IMR-90 (cell line): Measurements from ENCODE around the gene FDX1.

Experiments
- CHD1 ChIP-seq: IDR thresholded peaks from 2 replicates; pipeline ENCODE4 v1.6.1; 2012; ENCODE audit warnings: low read depth, low read length, improper control_type of control experiment
- CTCF ChIP-seq: conservative IDR thresholded peaks from 2 replicates; pipeline ENCODE4 v1.5.1; 2012; ENCODE audit warnings: mild to moderate bottlenecking, low read depth, low read length, improper control_type of control experiment
- ELK1 ChIP-seq: fragments of 150-350 bp; IDR thresholded peaks from 2 replicates; pipeline ENCODE4 v1.6.1; 2016; ENCODE audit warnings: low read depth, mild to moderate bottlenecking, low read length, moderate library complexity, borderline replicate concordance
- NFE2L2 ChIP-seq: fragments of 150-350 bp; IDR thresholded peaks from 2 replicates; pipeline ENCODE4 v1.6.1; 2016; ENCODE audit warnings: low read depth, mild to moderate bottlenecking, low read length
- POLR2A ChIP-seq: IDR thresholded peaks from 2 replicates; pipeline ENCODE4 v1.6.1; 2012; ENCODE audit warnings: mild to moderate bottlenecking, low read depth, low read length
- RAD21 ChIP-seq: IDR thresholded peaks from 2 replicates; pipeline ENCODE4 v1.6.1; 2012; ENCODE audit warnings: low read length, improper control_type of control experiment
- RFX5 ChIP-seq: IDR thresholded peaks from 2 replicates; pipeline ENCODE4 v1.8.0; 2012; ENCODE audit warnings: low read depth, mild to moderate bottlenecking, low read length, moderate library complexity
- USF2 ChIP-seq: fragments of 150-350 bp; IDR thresholded peaks from 2 replicates; pipeline ENCODE4 v1.6.1; 2017; ENCODE audit warnings: mild to moderate bottlenecking, antibody characterized with exemption, low read length, low read depth

- TF ChIP-seq CTCF = no peak
- TF ChIP-seq POLR2A = no peak
- TF ChIP-seq RFX5 = no peak
- TF ChIP-seq CHD1 = no peak
- TF ChIP-seq NFE2L2 = no peak
- TF ChIP-seq USF2 = no peak
- no peak for TF ChIP-seq ELK1
- no peak for TF ChIP-seq RAD21
Measured at GRCh38 chr11:110475671-110476070, 45.9 kb downstream of the FDX1 start.
